ENCODE data around the gene FBXL13. TPM values are rescaled to one million over a fixed set of nuclear protein-coding genes. Genes with fewer than 3 reads are reported as not detected.

FBXL13 gene
- total RNA-seq, 2 donors from 2014 or later: 1.6 to 1.7 TPM

GRCh38 chr7:102875700-102876295 is 198.8 kb downstream of the FBXL13 start:
- no peak overlapping the region for H3K27ac ChIP-seq
- no peak overlapping the region for H3K4me3 ChIP-seq
- H3K27me3 ChIP-seq: no peaks in the 10 kb centered on the region
- no peaks in the 10 kb centered on the region for H3K4me1 ChIP-seq
- H3K9me3 ChIP-seq: no peaks in the 10 kb centered on the region
- H3K36me3 ChIP-seq: no peaks in the 10 kb centered on the region
- no peak for DNase-seq (ENCODE audit: low spot score)
- TF ChIP-seq, protein P1, sequence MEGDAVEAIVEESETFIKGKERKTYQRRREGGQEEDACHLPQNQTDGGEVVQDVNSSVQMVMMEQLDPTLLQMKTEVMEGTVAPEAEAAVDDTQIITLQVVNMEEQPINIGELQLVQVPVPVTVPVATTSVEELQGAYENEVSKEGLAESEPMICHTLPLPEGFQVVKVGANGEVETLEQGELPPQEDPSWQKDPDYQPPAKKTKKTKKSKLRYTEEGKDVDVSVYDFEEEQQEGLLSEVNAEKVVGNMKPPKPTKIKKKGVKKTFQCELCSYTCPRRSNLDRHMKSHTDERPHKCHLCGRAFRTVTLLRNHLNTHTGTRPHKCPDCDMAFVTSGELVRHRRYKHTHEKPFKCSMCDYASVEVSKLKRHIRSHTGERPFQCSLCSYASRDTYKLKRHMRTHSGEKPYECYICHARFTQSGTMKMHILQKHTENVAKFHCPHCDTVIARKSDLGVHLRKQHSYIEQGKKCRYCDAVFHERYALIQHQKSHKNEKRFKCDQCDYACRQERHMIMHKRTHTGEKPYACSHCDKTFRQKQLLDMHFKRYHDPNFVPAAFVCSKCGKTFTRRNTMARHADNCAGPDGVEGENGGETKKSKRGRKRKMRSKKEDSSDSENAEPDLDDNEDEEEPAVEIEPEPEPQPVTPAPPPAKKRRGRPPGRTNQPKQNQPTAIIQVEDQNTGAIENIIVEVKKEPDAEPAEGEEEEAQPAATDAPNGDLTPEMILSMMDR (IDR thresholded peaks at IDR 0.05): no peak

DNA sequence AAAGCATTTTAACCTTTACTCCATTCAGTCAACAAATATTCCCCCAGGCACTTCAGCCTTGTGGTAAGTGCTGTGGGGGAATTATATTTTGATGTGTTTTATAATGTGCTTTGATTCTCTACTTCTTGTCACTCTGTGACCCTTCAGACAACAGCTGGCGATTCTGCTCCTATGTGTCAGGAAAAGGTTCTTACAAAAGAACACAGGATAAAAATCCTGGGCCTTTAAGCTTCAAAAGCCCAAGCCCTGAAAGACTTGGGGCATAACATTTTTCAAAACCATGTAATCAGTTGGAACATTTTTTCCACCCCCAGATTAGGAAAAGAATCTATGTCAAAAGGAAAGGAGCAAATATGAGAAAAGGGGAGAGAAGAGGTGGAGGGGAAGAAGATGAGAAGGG is 199.6 kb downstream of the FBXL13 start:
- TF ChIP-seq, protein P1 (IDR thresholded peaks at IDR 0.05): no peak
- H3K27ac ChIP-seq: no peak overlapping the region
- H3K4me3 ChIP-seq: no peak overlapping the region
- H3K4me1 ChIP-seq: no peaks in the 10 kb centered on the region
- DNase-seq (ENCODE audit: low spot score): no peak
- no peaks in the 10 kb centered on the region for H3K9me3 ChIP-seq
- no peaks in the 10 kb centered on the region for H3K36me3 ChIP-seq
- no peaks in the 10 kb centered on the region for H3K27me3 ChIP-seq

- no peaks in the 10 kb centered on the region for H3K4me1 ChIP-seq
- TF ChIP-seq, protein P1 (IDR thresholded peaks at IDR 0.05): no peak
- no peaks in the 10 kb centered on the region for H3K9me3 ChIP-seq
- no peak for DNase-seq (ENCODE audit: low spot score)
- H3K36me3 ChIP-seq: no peaks in the 10 kb centered on the region
- H3K27me3 ChIP-seq: no peaks in the 10 kb centered on the region
- no peak overlapping the region for H3K27ac ChIP-seq
- H3K4me3 ChIP-seq: no peak overlapping the region
Measured at GRCh38 chr7:102874166-102874829, 200.3 kb downstream of the FBXL13 start.

DNA sequence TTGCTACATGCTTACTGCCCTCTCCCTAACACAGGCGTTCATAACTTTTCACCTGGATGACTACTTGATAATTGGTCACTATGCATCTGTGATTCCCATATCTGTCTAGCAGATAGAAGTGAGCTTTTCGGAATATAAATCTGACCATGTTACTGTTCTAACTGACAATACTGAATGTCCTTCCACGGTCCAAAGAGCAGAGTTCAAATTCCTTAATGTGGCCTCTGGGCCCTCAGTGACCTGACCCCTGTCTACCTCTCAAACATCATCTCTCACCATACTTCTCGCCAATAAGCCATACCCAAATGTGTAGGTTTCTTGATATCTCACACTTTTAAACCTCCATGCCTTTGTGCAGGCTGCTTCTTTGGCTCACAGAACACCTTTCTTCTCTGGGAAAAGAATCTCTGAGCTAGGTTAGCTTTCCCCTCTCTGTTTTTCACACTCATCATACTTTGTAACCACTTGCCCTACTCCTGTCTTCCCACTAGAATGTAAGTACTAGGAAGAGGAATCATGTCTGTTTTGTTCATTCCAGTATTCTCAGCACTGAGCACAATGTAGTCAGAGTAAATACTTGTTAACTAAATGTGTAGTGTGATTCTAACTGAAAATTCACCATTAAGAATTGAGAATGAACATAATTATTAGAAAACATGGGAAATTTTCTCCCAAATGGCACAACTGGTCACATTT is 201.0 kb downstream of the FBXL13 start:
- Histone ChIP-seq H3K27me3 (no peaks in the 10 kb centered on the region), H3K4me1 (no peaks in the 10 kb centered on the region), H3K4me3 (no peak overlapping the region), H3K9me3 (no peaks in the 10 kb centered on the region), H3K27ac (no peak overlapping the region), H3K36me3 (no peaks in the 10 kb centered on the region)
- DNase-seq (ENCODE audit: low spot score): no peak
- TF ChIP-seq, protein P1 (IDR thresholded peaks at IDR 0.05): no peak

DNA sequence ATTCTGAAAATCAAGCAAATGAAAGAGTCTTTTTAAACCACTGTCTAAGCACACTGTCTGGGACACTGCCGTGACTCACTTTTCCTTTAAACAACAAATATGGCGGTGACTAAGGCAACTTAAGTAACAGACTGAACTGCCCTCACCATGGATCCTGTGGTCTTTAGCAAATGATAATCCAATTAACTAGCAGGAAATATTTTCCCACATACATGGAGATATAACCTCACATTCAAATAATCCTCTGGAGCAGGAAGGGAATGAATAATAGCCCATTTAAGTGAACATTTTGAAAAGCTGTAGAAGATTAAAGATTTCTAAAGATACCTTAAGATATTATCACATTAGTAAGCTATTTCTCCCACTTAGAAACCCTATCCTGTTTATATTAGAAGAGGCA is 202.1 kb downstream of the FBXL13 start:
- Histone ChIP-seq H3K27ac (no peak overlapping the region), H3K36me3 (no peaks in the 10 kb centered on the region), H3K27me3 (no peaks in the 10 kb centered on the region), H3K4me3 (no peak overlapping the region), H3K9me3 (no peaks in the 10 kb centered on the region), H3K4me1 (no peaks in the 10 kb centered on the region)
- TF ChIP-seq, protein P1 (IDR thresholded peaks at IDR 0.05): no peak
- no peak for DNase-seq (ENCODE audit: low spot score)

Measured in right atrium auricular region (tissue), 2 donors.